LNCAP (cell line): ENCODE measurements around the gene KATNA1.

ENCODE experiments used
- TF ChIP-seq, protein P1 (sequence below): fragments of 450-650 bp; IDR thresholded peaks from 2 replicates; pipeline ENCODE4 v1.5.1; 2017; ENCODE audit warnings: mild to moderate bottlenecking

KATNA1 gene

DNA sequence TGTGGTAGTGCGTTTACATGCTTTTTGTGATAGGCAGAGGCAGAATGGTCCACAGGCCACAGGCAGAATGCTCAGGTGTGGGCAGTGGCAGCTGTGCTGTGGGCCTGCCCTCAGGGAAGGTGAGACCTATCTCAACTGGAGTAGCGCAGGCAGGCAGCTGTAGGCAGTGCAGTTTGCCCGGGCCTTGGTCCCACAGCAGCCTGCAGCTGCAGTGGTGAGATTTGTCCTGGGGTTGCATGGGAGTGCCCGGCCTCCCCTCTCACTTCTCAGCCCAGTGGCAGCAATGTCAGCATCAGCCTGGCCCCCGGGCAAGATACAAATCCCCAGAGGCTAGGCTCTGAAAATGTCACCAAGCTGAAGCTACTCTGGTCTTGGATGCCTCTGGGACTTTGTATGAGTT is 96.6 kb downstream of the KATNA1 start:
- TF ChIP-seq, protein P1, sequence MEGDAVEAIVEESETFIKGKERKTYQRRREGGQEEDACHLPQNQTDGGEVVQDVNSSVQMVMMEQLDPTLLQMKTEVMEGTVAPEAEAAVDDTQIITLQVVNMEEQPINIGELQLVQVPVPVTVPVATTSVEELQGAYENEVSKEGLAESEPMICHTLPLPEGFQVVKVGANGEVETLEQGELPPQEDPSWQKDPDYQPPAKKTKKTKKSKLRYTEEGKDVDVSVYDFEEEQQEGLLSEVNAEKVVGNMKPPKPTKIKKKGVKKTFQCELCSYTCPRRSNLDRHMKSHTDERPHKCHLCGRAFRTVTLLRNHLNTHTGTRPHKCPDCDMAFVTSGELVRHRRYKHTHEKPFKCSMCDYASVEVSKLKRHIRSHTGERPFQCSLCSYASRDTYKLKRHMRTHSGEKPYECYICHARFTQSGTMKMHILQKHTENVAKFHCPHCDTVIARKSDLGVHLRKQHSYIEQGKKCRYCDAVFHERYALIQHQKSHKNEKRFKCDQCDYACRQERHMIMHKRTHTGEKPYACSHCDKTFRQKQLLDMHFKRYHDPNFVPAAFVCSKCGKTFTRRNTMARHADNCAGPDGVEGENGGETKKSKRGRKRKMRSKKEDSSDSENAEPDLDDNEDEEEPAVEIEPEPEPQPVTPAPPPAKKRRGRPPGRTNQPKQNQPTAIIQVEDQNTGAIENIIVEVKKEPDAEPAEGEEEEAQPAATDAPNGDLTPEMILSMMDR, result no peak

DNA sequence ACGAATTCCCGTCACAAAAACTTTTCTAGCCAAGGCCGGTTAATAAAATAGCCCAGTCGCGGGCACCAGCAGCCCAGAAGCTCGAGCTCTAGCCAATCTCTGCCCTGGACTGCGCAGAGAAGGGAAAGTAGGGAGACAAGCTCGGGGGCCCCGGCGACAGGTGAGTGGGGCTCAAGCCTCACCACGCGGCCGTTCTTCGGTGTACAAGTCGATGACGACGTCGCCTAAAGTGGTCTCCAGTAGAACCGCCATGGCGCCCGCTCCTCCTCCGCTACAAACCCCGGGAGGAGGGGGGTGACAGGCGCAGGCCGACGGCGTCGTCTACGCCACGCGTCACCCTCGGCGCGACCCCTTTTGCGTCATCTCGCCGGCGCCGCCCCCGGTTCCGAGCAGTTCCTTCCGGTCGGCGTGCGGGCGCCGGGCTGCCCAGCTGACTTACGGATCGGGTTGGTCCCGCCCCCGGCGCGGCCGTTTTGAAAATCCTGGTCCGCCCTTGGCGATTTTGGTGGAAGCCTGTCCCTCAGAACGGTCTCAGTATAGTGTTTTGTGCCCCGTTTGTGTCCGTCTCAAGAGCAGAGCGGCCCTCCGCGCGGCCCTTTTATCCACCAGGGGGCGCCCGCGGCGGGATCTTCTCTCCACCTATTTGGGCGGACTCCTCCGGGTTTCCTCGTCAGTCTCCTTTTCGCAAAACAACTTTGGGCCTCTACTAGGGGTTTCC is 102.6 kb downstream of the KATNA1 start, which contains the start of gene PPIL4:
PPIL4 (minus strand) TSS at position 290 of the 718 bp plus-strand sequence; CDS start at position 252, 38 bp downstream.
- TF ChIP-seq, protein P1, result peak; percentile 87

DNA sequence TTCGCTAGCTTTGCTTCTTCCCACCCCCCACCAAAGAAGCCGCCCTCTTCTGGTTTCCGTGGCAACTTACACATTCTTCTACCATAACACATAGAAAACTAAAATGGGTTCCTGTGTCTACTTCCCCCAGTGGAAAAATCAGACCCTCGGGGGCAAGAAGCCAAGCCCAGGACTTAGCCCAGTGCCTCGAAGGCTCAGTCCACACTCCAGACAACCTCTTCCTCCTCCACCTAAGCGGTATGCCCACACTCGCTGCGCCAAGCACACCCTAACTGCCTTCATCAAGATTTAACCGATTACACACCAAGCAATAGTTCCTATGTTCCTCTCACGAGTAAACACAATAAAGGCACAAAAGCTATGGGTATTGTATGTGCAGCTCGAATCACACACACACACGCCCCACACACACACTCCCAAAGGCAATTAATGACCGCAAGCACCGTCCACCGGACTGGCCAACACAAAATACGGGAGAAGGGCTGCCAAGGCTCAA is 103.2 kb downstream of the KATNA1 start:
- TF ChIP-seq, protein P1, result no peak
